ENCODE results near the gene RXFP2.

Gene RXFP2

DNA sequence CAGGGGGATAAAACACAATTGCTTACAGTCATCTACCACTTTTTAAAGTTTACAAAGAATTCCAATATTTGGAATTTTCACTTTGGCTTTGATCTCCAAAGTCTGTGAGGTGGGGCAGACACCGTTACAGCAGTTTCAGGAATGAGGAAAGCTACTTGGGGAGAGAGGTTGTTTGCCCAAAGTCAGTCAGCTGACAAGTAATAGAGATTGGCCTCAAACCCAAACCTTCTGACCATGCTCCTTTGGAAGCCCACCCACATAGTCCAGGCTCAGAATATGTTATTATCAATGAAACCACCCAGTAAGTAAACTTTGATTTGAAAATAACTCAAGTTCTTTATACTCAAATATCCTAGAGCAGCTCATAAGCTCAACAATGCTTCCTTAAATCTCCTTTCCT lies 29.0 kb downstream of the RXFP2 start:
- TF ChIP-seq, protein P1, sequence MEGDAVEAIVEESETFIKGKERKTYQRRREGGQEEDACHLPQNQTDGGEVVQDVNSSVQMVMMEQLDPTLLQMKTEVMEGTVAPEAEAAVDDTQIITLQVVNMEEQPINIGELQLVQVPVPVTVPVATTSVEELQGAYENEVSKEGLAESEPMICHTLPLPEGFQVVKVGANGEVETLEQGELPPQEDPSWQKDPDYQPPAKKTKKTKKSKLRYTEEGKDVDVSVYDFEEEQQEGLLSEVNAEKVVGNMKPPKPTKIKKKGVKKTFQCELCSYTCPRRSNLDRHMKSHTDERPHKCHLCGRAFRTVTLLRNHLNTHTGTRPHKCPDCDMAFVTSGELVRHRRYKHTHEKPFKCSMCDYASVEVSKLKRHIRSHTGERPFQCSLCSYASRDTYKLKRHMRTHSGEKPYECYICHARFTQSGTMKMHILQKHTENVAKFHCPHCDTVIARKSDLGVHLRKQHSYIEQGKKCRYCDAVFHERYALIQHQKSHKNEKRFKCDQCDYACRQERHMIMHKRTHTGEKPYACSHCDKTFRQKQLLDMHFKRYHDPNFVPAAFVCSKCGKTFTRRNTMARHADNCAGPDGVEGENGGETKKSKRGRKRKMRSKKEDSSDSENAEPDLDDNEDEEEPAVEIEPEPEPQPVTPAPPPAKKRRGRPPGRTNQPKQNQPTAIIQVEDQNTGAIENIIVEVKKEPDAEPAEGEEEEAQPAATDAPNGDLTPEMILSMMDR (IDR thresholded peaks at IDR 0.05), result no peak

DNA sequence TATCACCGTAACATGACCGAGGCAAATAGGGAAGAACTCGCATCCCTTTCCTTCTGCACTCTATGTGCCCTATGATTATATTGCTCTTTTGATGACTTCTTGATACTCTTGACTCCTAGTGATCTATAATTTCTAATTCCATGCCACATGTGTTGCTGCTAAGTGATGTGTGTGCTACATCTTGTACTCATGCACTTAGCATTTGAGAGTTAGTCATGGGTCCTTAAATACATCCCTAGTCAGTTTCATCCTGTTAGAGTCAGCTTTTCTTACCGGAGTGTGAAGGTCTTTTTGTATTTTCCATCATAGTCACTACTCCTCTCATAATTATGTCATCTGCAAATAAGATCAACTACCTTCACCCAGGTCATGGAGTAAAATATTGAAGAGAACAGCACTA lies 30.2 kb downstream of the RXFP2 start:
- TF ChIP-seq, protein P1 (IDR thresholded peaks at IDR 0.05), result no peak

DNA sequence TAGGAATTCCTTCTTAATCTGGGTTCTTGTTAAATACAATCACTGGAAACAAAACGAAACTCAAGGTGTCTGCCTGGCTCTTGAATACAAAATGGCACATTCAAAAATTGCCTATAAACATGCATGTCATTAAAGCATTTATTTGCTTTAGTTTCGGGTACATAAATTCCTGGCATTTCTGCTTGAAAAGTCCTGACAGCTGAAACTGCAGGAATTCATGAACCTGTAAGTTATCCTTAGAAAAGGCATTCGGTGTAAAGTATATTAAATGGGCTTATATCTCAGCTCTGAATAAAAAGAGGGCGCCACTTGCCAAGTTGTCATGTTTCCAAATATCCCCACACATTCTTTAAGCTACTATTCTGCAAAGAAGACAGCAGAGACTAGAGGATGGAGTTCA lies 32.9 kb downstream of the RXFP2 start:
- TF ChIP-seq, protein P1 (IDR thresholded peaks at IDR 0.05), result no peak

DNA sequence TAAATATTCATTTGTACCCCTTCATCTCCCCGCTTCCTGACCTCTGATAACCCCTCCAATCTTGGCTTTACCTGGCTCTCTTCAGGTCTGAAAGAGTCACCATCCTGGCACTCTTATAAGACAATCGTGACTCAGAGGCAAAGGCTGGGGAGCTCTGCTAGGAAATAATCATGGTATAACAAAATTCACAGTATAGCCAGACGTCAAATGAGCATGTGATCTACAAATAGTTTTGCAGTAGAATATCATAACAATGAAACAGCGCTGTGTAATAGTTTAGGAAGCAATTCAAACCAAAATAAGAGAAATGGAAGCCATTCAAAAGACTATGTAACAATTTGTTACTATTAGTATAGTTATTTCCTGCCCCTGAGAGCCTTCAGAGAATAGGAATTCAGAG lies 34.2 kb downstream of the RXFP2 start:
- TF ChIP-seq, protein P1 (IDR thresholded peaks at IDR 0.05), result no peak

DNA sequence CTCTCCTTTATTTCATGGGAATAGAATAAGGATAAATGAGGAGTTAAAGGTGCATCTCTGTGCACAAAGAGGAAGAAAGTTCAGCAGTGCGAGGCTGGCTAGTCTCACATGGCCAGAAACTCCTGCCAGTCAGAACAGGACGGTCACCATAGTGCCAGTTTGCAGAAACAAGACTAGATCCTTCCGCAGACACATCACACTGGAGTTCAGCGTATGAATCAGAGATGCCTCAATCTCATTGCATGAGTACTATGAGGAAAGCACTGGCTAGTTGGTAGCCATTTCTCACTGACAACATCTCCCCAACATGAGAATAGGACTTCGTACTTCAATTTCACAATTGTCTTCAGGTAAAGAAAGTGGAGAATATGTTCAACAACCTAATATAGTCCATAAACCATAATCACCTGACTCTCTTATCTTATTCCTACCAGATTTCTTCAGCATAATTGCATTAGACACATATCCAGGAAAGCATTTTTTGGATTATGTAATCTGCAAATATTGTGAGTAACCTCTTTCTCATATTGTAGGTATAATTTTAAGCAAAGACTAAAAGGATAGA lies 34.9 kb downstream of the RXFP2 start:
- TF ChIP-seq, protein P1 (IDR thresholded peaks at IDR 0.05), result no peak

DNA sequence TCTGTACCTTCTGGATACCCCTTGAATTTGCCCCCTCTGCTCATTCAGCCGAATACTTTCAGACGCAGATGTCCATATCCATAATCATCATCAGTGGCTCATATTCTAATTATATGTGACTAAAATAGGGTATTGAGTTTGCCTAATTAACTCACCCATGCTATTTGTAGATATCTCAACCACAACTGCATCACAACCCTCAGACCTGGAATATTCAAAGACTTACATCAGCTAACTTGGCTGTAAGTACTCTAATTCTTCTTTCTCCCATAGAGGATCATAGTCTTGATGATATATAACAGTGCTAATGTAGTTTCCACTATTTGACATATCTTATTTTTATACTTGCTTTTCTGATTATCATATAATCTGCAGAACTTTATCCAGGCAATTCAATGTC lies 35.8 kb downstream of the RXFP2 start:
- TF ChIP-seq, protein P1 (IDR thresholded peaks at IDR 0.05), result no peak

DNA sequence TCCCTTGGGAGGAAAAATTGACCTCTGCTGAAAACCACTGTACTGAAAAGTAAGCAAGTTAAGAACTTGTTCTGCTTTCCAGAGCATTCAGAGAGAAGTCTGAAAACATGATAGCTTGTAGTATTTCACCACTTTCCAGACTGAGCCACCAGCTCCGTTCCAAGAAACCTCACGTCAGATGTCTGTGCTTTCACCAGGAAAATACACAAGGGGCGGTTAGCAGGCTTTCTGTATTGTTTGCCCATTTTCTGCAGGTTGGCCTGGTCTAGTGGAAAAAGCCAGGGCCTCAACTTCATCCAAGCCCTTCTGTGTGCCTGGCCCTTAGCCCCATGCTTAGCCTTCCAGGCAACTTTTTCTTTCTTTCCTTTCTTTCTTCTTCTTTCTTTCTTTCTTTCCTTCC lies 36.4 kb downstream of the RXFP2 start:
- TF ChIP-seq, protein P1 (IDR thresholded peaks at IDR 0.05), result no peak

DNA sequence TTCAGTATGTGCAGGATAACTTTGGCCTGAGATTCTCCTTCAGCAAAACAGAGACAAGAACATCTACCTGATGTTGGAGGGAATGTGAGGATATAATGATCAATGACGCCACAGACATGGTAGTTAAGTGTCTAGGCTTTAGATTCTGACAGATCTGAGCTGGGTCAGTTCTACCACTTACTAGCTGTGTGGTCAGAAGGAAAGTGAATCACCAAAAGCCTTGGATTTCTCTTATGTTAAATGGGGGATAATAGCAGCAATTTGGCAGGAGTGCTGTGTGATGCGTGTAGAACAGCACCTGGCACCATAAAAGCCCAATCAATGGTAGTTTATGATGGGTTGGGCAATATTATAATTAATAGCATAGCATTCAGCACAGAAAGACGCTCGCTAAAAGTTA lies 41.7 kb downstream of the RXFP2 start:
- TF ChIP-seq, protein P1 (IDR thresholded peaks at IDR 0.05), result no peak
